ENCODE measurements around the gene KISS1R. TPM values are rescaled to one million over a fixed set of nuclear protein-coding genes. Genes with fewer than 3 reads are reported as not detected.

KISS1R gene
- total RNA-seq, 1 experiment from 2014 or later: not detected

DNA sequence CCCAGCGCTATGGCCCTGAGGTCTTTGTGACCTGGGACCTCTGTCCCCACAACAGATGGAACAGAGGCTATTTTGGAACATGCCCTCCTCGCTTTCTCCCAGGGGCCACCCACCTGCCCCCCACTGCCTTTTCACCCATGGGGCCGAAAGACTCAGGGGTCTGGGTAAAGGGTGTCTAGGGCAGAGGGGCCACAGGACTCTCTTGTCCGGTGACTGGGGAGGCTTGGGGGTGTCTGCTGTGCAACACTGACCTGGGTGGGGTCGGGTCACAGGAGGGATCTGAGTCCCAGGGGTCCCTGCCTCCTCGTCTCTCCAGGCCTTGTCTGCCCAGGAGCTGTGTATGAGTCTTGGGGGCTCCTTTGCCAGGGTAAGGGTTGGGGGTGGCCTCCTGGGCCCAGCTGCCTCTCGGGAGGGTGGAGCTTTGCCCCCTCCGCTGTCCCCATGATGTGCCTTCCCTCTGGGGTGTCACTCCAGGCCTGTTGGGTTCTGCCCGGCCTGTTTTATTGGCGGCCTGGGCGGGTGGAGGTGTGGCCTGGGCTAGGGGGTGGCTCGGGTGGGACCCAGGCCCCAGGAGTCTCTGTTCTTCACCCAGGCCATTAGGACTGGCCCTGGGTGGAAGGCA lies 10.8 kb downstream of the KISS1R start:
- in situ Hi-C loops (cut with HindIII; ENCODE audit: low pct_unique_long_range_greater_than_20kb, low sequenced_read_pairs): no loop called here
- no peak for DNase-seq (ENCODE audit: low read depth, low spot score)

DNA sequence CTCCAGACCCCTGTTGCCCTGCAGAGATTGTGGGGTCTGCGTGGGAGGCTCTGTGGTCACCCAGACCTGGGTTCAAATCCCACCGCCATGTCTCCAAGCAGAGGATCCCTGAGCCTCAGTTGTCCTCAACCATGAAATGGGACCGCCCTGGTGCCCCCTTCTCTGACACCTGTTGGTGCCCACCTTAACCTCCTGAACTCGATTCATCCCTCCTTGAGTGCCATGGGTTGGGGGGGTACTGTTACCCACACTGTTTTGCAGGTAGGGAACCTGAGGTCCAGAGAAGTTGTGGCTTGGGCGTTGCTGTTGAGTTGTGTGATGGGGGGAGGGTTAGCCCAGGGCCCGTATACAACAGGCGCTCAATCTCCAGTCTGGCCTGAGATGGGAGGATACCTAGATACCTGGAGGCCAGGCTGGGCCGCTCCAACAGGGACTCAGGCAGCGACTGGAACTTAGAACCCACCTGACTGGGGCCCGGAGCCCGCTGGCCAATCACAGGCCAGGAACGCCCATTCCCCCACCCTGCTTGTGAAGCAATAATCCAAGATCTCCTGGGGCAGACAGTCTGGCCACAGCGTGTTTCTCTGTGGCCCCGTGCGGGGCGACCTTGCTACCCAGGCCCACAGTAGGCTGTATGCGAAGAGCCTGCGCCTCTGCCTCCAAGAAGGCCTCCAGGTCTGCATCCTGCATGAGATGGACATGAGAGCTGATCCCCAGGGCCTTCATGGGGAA lies 11.5 kb downstream of the KISS1R start:
- no peak for DNase-seq (ENCODE audit: low read depth, low spot score)
- in situ Hi-C loops (cut with HindIII; ENCODE audit: low pct_unique_long_range_greater_than_20kb, low sequenced_read_pairs): no loop called here

DNA sequence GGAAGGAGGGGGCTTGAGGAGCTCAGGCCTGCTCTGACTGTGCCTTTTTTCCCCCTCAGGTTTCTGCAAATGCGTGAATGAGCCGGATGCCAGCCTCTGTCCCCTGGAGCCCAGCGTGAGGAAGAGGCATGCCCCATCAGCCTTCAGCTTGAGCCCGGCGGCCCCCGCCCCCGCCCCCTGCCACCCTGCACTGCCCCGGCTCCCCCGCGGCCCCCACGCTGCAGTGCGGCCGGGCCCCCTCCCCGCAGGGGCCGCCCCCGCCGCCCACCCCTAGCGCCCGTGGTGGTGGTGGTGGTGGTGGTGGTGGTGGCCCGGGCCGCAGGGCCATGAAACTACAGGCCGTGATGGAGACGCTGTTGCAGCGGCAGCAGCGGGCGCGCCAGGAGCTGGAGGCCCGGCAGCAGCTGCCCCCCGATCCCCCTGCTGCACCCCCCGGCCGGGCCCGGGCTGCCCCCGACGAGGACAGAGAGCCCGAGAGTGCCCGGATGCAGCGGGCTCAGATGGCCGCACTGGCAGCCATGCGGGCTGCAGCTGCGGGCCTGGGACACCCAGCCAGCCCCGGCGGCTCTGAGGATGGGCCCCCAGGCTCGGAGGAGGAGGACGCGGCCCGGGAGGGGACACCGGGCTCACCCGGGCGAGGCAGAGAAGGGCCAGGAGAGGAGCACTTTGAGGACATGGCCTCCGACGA lies 12.2 kb downstream of the KISS1R start:
- in situ Hi-C loops (cut with HindIII; ENCODE audit: low pct_unique_long_range_greater_than_20kb, low sequenced_read_pairs): no loop called here
- no peak for DNase-seq (ENCODE audit: low read depth, low spot score)

DNA sequence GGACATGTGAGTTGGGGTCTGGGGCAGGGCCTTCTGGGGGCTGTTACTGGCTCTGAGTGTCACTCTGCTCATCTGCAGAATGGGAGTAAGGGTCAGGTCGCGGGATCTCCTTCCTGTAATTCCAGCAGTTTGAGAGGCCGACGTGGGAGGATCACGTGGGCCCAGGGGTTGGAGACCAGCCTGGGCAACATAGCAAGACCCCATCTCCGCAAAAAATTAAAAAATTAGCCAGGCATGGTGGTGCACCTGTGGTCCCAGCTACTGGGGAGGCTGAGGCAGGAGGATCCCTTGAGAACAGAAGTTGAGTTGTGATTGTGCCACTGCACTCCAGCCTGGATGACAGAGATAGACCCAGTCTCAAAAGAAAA lies 12.7 kb downstream of the KISS1R start:
- no peak for DNase-seq (ENCODE audit: low read depth, low spot score)
- in situ Hi-C loops (cut with HindIII; ENCODE audit: low pct_unique_long_range_greater_than_20kb, low sequenced_read_pairs): no loop called here

DNA sequence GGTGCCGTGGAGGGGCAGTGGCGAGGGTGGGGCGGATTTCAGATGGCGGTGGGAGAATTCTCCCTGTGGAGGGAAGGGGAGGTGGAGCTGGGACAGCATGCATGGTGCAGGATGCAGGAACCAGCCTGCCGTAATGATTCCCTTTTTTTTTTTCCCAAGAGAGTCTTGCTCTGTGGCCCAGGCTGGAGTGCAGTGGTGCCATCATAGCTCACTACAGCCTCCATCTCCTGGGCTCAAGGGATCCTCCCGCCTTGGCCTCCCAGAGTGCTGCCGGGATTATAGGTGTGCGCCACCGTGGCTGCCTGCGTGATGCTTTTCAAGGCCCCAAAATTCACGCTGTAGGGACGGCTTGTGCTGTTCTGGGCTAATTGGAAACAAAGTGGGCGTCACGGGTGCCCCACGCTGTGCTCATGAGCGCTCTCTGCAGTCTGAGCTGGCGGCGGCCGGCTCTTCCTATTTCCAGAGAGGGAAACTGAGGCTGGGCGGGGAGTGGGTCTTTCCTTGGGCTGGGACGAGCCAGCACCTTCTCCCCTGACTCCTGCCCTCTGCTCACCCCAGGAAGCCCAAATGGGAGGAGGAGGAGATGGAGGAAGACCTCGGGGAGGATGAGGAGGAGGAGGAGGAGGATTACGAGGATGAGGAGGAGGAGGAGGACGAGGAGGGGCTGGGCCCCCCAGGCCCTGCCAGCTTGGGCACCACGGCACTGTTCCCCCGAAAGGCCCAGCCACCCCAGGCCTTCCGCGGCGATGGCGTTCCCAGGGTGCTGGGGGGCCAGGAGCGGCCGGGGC lies 14.9 kb downstream of the KISS1R start:
- no peak for DNase-seq (ENCODE audit: low read depth, low spot score)
- in situ Hi-C loops (cut with HindIII; ENCODE audit: low pct_unique_long_range_greater_than_20kb, low sequenced_read_pairs): no loop called here

DNA sequence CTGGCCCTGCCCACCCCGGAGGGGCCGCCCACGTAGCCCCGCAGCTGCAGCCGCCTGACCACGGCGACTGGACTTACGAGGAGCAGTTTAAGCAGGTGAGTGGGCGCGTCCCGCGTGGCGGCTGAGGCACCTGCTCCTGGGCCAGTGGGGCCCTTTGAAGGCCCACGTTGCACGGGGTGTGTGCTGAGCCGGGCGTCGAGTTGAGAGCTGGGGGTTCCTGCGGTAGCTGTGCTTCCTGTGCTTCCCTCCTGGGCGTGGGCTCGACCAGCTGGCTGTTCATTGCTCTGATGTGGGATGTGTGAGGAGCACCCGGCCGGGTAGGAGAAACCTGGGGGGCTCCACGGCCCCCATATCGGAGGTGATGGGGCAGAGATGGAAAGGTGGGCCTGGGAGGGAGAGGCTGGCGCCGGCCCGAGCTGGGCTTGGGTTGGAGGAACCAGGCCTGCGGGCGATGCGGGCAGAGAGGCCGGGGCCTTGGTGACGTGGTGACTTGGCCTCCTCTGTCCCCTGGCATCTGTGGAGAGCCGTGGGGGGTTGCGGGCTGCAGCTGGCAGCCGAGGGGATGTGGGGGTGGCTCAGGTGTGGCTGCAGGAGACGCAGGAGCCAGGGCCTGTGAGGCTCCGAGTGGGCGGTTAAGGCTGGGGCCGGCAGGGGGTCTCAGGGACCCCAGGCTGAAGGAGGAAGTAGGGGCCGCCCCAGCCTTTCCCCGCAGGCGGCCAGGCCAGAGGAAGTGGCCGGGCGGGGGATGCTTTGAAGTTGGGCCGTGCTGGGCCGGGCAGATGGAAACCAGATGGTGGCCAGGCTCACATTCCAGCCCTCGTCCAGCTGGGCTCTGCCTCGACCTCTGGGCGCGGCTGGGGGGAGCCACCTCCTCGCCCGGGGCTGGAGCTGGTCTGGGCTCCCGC lies 15.8 kb downstream of the KISS1R start:
- in situ Hi-C loops (cut with HindIII; ENCODE audit: low pct_unique_long_range_greater_than_20kb, low sequenced_read_pairs): no loop called here
- no peak for DNase-seq (ENCODE audit: low read depth, low spot score)

DNA sequence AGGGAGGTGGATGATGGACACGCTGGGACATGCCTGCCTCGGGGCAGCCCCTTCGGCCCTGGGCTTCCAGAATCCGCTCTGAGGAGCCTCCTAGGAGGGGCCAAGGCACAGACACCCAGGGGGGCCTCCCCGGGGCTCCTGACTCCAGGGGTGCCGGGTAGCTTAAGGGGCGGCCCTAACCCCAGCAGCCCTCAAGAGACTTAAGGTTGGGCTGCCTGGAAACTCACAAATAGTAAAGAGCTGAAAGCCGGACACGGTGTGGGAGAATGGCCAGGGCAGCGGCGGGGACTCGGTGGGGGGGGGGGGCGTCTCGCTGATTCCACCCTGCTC lies 16.4 kb downstream of the KISS1R start:
- in situ Hi-C loops (cut with HindIII; ENCODE audit: low pct_unique_long_range_greater_than_20kb, low sequenced_read_pairs): no loop called here

DNA sequence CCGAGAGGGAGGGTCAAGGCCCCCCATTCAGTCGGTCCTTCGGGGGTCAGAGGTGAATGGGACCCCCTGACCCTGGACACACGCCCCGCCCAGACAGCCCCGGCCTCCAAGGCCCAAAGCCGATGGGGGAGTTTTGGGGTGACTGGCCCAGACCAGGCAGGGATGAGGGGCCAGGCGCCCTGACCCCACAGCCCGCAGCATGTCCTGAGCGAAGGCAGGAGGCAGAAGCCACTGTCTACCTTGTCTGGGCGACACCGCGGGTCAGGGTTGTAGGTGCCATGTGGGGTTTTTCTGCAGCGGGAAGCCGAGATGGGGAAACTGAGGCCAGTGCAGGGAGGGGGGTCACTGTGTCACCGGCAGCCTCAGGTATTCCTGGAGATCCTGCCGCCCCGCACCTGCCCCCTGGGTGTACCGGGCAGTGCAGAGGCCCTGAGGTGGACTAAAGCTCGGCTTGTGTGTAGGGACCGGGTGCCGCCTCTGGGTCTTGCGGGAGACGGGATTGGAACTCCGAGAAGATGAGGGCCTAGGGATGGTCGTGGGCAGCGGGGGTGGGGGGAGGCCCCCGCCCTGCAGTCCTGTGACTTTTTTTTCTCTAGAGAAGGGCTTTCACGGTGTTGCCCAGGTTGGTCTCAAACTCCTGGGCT lies 17.2 kb downstream of the KISS1R start:
- in situ Hi-C loops (cut with HindIII; ENCODE audit: low pct_unique_long_range_greater_than_20kb, low sequenced_read_pairs): no loop called here
- no peak for DNase-seq (ENCODE audit: low read depth, low spot score)

More for the DNA sequence above, 16.4 kb downstream of the KISS1R start:
- no peak for DNase-seq (ENCODE audit: low read depth, low spot score)

DNA sequence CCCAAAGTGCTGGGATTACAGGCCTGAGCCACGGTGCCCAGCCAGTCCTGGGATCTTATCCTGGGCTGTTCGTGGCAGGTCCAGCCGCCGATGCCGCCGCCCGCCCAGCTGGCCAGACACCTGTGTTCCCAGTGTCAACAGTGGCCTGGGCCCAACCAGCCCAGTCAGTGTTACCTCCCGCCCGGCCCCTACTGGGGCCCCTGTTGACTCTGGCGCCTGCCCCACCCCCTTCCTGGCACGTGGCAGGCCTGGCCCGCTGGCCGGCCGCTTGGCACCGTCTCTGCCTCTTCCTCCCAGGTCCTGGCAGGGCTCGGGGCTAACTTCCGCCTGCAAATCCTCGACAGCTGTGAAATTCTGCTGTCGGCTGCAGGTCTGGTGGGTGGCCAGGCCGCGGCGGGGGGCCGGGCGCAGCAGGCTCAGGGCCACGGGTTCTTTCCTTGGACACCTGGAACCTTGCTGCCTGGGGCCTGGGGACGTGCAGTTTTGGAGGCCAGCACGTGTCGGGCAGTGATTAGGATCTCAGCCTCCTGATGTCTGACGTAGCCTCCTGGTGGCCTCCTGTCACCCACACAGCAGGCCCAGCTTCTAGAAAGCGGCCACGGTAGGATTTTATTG lies 17.8 kb downstream of the KISS1R start:
- DNase-seq (ENCODE audit: low read depth, low spot score): no peak
- in situ Hi-C loops (cut with HindIII; ENCODE audit: low pct_unique_long_range_greater_than_20kb, low sequenced_read_pairs): no loop called here

DNA sequence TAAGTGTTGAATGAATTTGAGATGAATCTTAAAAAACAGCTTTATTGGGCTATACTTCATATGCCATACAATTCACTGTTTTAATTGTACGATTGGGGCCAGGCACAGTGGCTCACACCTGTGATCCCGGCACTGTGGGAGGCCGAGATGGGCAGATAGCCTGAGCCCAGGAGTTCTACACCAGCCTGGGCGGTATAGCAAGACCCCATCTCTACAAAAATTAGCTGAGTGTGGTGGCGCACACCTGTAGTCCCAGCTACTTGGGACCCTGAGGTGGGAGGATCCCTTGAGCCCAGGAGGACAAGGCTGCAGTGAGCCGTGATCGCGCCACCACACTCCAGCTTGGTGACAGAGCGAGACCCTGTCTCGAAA lies 19.0 kb downstream of the KISS1R start:
- no peak for DNase-seq (ENCODE audit: low read depth, low spot score)
- in situ Hi-C loops (cut with HindIII; ENCODE audit: low pct_unique_long_range_greater_than_20kb, low sequenced_read_pairs): no loop called here

DNA sequence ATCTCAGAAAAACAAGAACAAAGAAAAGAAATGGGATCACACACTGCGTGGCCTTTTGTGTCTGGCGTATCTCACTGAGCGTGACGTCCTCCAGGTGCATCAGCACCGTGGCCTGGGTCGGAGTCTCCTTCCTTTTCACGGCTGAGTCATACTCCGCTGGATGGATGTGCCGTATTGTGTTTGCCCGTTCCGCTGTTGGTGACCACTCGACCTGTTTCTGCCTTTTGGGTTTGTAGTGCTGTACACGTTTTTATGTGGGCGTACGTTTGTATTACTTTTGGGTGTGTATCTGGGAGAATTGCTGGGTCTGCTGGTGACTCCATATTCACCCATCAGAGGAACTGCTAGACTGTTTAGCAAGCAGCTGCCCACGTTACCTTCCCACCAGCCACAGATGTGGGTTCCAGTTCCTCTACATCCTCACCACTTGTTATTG lies 20.1 kb downstream of the KISS1R start:
- in situ Hi-C loops (cut with HindIII; ENCODE audit: low pct_unique_long_range_greater_than_20kb, low sequenced_read_pairs): no loop called here
- DNase-seq (ENCODE audit: low read depth, low spot score): no peak

DNA sequence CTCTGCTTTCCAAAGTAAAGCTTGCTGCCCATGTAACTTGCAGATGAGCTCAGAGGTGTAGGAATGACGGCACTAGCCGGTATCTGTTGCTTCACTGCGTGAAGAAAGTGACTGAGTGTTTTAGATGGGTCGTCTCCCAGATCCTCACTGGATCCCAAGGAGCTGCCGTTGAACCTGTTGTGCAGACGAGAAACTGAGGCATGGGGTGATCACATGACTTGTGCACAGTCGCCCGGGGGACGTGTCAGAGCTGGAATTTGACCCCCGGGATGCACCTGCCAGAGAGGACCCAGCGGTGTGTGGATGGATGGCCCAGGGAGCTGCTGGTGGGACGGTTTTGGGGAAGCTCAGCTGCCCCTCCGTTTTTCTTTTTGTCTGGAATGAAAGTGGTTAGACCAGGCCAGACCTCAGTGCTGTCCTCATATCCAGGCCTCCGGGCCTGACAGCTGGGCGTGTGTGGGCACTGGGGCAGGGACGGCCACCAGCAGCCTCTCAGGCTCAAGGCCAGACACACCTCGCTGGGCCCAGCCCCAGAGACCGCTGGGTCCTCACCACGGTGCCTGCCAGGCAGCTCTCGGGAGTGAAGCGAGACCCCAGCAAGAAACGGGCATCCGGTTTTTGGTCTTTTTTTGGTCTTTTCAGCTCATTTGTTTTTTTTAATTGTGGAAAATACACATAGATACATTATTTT lies 21.2 kb downstream of the KISS1R start:
- in situ Hi-C loops (cut with HindIII; ENCODE audit: low pct_unique_long_range_greater_than_20kb, low sequenced_read_pairs): no loop called here
- no peak for DNase-seq (ENCODE audit: low read depth, low spot score)

DNA sequence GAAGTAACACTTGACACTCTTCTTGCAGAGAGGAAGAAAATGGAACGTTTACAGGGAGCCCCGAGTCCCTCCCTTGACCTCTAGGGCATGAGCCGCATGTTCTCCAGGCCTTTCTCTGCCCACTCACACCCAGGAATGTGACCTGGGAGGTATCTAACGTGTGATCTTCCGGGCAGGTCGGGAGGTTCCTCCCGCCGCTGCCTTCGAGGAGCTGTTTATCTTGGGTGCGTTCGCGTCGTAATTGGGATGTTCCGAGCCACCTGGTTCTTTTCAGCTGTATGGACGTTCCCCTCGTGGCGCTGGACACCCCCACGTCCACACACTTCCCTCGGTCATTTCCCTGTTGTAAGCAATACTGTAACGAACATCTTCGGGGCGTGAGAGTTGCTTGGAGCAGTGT lies 22.3 kb downstream of the KISS1R start:
- in situ Hi-C loops (cut with HindIII; ENCODE audit: low pct_unique_long_range_greater_than_20kb, low sequenced_read_pairs): no loop called here

DNA sequence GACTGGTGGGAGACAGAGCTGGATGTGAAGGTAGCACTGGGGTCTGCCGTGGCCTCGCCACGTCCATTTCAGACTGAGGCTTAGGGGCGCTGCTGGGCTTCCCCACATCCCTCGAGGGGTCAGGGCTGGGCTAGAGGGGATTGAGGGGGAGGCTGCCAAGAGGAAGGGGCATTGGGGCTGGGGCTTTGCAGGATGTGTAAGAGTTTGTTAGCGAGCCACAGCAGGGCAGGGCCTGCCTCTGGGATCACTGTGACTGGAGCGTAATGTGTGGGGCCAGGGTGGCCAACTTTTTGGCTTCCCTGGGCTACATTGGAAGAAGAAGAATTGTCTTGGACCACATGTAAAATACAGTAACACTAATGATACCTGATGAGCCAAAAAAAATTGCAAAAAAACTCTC lies 22.8 kb downstream of the KISS1R start:
- DNase-seq (ENCODE audit: low read depth, low spot score): no peak
- in situ Hi-C loops (cut with HindIII; ENCODE audit: low pct_unique_long_range_greater_than_20kb, low sequenced_read_pairs): no loop called here

More for the DNA sequence above, 22.3 kb downstream of the KISS1R start:
- no peak for DNase-seq (ENCODE audit: low read depth, low spot score)

DNA sequence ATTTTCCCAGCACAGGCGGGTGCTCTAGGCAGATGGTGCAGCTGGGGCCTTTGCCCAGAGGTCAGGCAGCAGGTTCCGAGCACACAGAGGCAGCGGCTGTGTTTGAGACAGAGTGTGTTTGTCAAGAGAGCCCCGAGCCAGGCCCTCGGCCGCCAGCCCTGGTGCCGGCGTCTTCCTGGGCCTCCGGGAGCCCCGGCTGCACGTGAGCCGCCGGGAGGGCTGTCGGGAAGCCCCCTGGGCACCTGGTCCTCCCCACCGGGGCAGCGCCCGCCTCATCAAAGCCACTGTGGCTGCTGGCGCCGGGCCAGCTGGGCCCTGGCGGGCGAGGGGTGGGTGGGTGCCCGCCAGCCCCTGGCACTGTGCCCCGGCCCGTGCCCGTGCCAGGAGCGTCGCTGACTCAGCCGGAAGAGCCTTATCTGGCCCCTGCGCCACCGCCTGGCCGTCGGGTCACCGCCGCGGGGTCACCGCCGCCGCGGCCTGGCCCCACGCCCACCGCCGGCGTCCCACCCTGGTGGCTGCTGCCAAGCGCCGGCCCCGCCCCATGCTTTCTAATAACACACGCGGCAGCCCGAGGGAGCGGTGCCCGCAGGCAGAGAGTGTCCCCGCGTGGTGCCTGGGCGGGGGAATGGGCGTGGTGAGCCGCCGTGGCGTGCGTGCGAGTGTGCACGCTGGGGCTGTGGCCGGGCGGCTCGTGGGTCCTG lies 23.6 kb downstream of the KISS1R start:
- no peak for DNase-seq (ENCODE audit: low read depth, low spot score)

More for the DNA sequence above, 23.6 kb downstream of the KISS1R start:
- in situ Hi-C loops (cut with HindIII; ENCODE audit: low pct_unique_long_range_greater_than_20kb, low sequenced_read_pairs): no loop called here

All from SK-MEL-5 (cell line).